Bronchial epithelial cell (primary cell): ENCODE results near the gene DDX50. TPM values are rescaled to one million over a fixed set of nuclear protein-coding genes. Genes with fewer than 3 reads are reported as not detected.
"Not testable (repeated sequence)": the region's sequence is repeated elsewhere in the genome, so short reads cannot be mapped to it uniquely, and the experiment has no call there.

ENCODE experiments used
- DNase-seq: peaks from one replicate; pipeline ENCODE4 v3.0.0-alpha.2; 2010; ENCODE audit warnings: low read depth
- FAIRE-seq: peaks from 2 replicates; lab custom pipeline; 2011; peaks lifted over from hg19 to GRCh38; lab: Jason Lieb, UNC
- H3K27me3 ChIP-seq: 2 replicates; pipeline ENCODE4 v1.5.1; 2011; ENCODE audit warnings: low read length; ENCODE audit not compliant: control insufficient read depth, insufficient read depth
- H3K36me3 ChIP-seq: 2 replicates; pipeline ENCODE4 v1.5.1; 2011; ENCODE audit warnings: low read length; ENCODE audit not compliant: control insufficient read depth, insufficient read depth
- H3K4me3 ChIP-seq: 2 replicates; pipeline ENCODE4 v1.5.1; 2011; ENCODE audit warnings: mild to moderate bottlenecking, low read depth, low read length, control low read depth
- total RNA-seq: library from RNA; depleted of rRNA; stranded (reverse); fragments of >200 nt; gene quantifications from 2 replicates; pipeline ENCODE4 v1.2.1, GENCODE V29; 2014
- TF ChIP-seq, protein P1 (sequence below): IDR thresholded peaks from 2 replicates; pipeline ENCODE4 v1.5.1; 2011; ENCODE audit warnings: mild to moderate bottlenecking, moderate library complexity, low read length, control low read depth, inconsistent platforms; ENCODE audit not compliant: insufficient read depth, severe bottlenecking

The DDX50 gene
- total RNA-seq, 1 donor from 2014 or later: 73.7 TPM

DNA sequence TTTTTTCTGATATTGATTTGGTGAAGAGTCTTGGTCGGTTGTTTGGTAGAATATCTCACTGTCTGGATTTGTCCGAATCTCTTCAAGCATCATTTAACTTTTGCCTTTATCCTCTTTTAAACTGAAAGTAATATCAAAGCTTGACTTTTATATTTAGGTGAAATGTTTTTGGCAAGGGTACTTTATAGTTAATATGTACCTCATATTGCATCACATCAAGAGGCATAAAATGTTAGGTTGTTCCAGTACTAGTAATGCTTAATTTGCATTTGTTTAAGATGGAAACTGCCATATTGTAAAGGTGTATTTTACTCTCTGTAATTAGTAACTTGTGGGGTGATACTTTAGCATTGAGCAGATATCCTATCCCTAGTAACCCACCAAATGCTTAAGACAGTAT, 37.8 kb downstream of the DDX50 start:
- DNase-seq: no peak
- TF ChIP-seq, protein P1, sequence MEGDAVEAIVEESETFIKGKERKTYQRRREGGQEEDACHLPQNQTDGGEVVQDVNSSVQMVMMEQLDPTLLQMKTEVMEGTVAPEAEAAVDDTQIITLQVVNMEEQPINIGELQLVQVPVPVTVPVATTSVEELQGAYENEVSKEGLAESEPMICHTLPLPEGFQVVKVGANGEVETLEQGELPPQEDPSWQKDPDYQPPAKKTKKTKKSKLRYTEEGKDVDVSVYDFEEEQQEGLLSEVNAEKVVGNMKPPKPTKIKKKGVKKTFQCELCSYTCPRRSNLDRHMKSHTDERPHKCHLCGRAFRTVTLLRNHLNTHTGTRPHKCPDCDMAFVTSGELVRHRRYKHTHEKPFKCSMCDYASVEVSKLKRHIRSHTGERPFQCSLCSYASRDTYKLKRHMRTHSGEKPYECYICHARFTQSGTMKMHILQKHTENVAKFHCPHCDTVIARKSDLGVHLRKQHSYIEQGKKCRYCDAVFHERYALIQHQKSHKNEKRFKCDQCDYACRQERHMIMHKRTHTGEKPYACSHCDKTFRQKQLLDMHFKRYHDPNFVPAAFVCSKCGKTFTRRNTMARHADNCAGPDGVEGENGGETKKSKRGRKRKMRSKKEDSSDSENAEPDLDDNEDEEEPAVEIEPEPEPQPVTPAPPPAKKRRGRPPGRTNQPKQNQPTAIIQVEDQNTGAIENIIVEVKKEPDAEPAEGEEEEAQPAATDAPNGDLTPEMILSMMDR: no peak
- Histone ChIP-seq H3K36me3 (peaks cover 9% of the 10 kb centered on the region), H3K27me3 (no peaks in the 10 kb centered on the region), H3K4me3 (no peak overlapping the region)
- FAIRE-seq: no peak

DNA sequence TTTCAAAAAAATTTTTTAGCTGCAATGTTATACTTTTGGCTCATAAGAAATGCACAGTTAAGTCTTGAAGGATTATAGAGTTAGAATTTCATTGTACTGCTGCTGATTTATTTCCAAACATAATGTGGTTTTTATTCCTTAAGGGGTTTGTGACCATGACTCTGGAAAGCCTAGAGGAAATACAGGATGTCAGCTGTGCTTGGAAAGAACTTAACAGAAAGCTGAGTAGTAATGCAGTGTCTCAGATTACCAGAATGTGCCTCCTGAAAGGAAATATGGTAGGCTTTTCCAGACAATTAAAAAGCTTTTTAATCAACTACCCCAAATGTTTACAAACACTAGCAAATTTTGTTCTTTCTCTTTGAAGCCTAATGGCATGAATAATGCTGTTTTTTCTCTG, 39.8 kb downstream of the DDX50 start:
- not testable (repeated sequence) for H3K36me3 ChIP-seq, DNase-seq, H3K27me3 ChIP-seq, H3K4me3 ChIP-seq, FAIRE-seq

DNA sequence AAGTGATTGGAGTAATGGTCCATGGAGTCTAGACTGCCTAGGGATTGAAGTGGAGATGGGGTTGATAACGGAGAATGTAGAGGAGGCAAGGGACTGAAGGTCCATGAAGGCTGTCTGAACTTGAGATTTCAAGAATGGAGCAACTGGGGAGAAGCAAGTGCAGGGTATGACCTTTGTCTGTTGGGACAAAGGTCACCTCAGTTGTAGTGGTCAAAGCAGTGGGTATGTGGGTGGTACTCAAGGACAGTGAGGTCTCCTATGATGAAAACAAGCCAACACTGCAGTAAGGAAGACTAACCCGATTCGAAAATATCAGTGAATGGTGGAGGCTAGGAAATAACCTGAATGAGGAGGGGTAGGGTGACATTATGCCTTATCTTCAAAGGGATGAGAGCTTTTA, 49.5 kb downstream of the DDX50 start:
- TF ChIP-seq, protein P1: no peak
- H3K4me3 ChIP-seq: no peak overlapping the region
- H3K36me3 ChIP-seq: peaks cover 5% of the 10 kb centered on the region
- H3K27me3 ChIP-seq: no peaks in the 10 kb centered on the region
- DNase-seq (no peak), FAIRE-seq (no peak)

DNA sequence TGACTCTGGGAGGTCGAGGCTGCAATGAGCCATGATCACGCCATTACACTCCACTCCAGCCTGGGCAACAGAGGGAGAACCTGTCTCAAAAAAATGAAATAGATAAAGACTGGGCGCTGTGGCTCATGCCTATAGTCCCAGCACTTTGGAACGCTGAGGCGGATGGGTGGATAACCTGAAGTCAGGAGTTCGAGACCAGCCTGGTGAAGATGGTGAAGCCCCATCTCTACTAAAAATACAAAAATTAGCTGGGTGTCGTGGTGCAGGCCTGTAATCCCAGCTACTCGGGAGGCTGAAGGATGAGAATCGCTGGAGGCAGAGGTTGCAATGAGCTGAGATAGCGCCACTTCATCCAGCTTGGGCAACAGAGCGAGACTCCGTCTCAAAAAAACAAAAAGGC, 53.8 kb downstream of the DDX50 start:
- Histone ChIP-seq H3K4me3 (peak overlapping the region; percentile 100), H3K27me3 (no peaks in the 10 kb centered on the region), H3K36me3 (peaks cover 1% of the 10 kb centered on the region)
- no peak for DNase-seq
- FAIRE-seq: no peak
- TF ChIP-seq, protein P1: no peak

DNA sequence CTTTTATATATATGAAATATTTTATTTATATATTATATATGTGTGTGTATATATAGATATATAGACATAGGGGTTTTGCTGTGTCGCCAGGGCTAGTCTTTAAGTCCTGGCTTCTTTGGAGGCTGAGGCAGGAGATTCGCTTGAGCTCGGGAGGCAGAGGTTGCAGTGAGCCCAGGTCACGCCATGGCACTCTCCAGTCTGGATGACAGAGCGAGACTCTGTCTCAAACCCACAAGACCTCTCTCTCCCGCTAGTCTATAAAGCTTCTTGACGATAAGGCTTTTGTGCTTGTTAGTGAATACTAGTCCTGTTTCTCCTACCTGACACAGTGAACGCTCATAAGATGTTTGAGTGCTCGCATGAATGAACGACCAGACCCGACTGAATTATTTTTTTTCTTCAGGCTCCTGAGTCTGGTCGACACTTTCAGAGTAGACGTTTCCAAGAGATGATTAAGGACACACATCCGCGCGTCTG, 54.3 kb downstream of the DDX50 start:
- Histone ChIP-seq H3K36me3 (peaks cover 1% of the 10 kb centered on the region), H3K27me3 (no peaks in the 10 kb centered on the region), H3K4me3 (peak overlapping the region; percentile 100)
- DNase-seq (no peak), FAIRE-seq (no peak)
- TF ChIP-seq, protein P1: no peak

DNA sequence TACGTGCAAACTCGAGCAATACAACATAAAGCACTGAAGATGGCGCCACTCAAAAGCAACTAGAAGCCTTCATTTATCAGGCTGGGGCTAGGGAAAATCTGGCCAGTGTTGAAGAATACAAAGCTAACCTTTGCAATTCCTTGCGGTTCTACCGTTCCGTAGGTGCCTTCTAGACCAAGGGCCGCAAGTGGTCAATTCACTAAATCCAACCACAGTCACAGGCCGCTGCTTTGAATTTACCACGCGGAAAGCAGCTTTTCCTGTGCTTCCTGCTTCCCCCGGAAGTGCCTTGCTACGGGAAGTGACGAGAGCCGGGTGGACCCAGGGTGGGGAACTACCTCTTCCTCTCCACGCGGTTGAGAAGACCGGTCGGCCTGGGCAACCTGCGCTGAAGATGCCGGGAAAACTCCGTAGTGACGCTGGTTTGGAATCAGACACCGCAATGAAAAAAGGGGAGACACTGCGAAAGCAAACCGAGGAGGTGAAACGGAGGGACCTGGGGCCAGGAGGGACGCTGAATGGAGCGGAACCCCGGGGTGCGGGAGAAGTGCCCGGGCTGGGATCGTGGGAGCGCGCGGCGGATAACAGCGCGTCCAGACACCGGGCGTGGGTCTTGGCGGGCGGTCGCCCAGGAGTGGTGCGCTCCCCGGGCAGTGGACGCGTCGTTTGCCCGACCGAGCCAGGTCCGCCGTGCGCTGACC, 54.9 kb downstream of the DDX50 start, which contains the start of gene DDX21:
Gene DDX21 (plus strand): TSS at position 339 of the 701 bp plus-strand sequence. CDS start 56 bp downstream, at position 395.
- peaks cover 1% of the 10 kb centered on the region for H3K36me3 ChIP-seq
- FAIRE-seq (no peak), DNase-seq (peak; percentile 88)
- TF ChIP-seq, protein P1: peak; percentile 77
- H3K27me3 ChIP-seq: no peaks in the 10 kb centered on the region
- peak within 1 kb of the TSS; percentile 100 for H3K4me3 ChIP-seq
